ENCODE results near the gene PDLIM4. TPM values are rescaled to one million over a fixed set of nuclear protein-coding genes. Genes with fewer than 3 reads are reported as not detected.

Gene PDLIM4
- total RNA-seq, 1 experiment from 2014 or later = 47.2 TPM

DNA sequence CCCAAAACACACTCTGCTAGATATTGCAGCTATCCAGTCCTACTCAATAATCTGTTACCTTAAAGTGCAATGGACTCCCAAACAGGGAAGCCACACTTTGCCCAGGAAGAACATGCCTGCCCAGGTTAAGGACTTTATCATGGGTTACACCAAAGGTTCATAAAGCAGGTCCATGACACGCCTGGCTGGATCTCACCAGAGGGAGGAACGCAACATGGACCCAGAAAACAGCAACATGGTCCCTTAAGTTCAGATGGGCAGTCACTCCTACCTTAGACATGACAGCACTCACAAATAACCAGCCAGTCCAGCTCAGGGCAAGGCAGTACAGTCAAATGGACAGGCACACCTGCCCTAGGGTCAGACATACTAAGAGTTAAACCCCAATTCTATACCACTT, 33.6 kb upstream of the PDLIM4 start:
- POLR2A ChIA-PET (ENCODE audit: unreplicated experiment) = no interaction called here
- TF ChIP-seq, protein P1, sequence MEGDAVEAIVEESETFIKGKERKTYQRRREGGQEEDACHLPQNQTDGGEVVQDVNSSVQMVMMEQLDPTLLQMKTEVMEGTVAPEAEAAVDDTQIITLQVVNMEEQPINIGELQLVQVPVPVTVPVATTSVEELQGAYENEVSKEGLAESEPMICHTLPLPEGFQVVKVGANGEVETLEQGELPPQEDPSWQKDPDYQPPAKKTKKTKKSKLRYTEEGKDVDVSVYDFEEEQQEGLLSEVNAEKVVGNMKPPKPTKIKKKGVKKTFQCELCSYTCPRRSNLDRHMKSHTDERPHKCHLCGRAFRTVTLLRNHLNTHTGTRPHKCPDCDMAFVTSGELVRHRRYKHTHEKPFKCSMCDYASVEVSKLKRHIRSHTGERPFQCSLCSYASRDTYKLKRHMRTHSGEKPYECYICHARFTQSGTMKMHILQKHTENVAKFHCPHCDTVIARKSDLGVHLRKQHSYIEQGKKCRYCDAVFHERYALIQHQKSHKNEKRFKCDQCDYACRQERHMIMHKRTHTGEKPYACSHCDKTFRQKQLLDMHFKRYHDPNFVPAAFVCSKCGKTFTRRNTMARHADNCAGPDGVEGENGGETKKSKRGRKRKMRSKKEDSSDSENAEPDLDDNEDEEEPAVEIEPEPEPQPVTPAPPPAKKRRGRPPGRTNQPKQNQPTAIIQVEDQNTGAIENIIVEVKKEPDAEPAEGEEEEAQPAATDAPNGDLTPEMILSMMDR (conservative IDR thresholded peaks at IDR 0.05) = no peak
- no peak for TF ChIP-seq EZH2 (IDR thresholded peaks at IDR 0.05; ENCODE audit: low read depth)
- no peaks in the 10 kb centered on the region for H3K9me2 ChIP-seq (ENCODE audit: insufficient read depth)
- H3K36me3 ChIP-seq (ENCODE audit: low read depth) = no peaks in the 10 kb centered on the region
- no peaks in the 10 kb centered on the region for H3K9me3 ChIP-seq (ENCODE audit: insufficient read depth, low read depth)
- no peak for DNase-seq
- no peaks in the 10 kb centered on the region for H3K27me3 ChIP-seq (ENCODE audit: insufficient read depth, low read depth)
- no TSS peak for BruUV-seq (replicated peaks)
- H3F3A ChIP-seq (ENCODE audit: insufficient read depth, low read depth) = no peaks in the 10 kb centered on the region
- H3K79me2 ChIP-seq (ENCODE audit: low read depth) = no peaks in the 10 kb centered on the region
- no peak overlapping the region for H2AFZ ChIP-seq
- no peak overlapping the region for H3K4me3 ChIP-seq
- no peaks in the 10 kb centered on the region for H4K20me1 ChIP-seq (ENCODE audit: insufficient read depth)
- intact Hi-C loops (cut with micrococcal nuclease; ENCODE audit: unreplicated experiment) = no loop called here
- H3K27ac ChIP-seq = no peak overlapping the region
- CTCF ChIA-PET = no interaction called here
- no peak overlapping the region for H3K4me2 ChIP-seq
- peaks cover 12% of the 10 kb centered on the region for H3K4me1 ChIP-seq (replicated peaks; ENCODE audit: insufficient read depth)

DNA sequence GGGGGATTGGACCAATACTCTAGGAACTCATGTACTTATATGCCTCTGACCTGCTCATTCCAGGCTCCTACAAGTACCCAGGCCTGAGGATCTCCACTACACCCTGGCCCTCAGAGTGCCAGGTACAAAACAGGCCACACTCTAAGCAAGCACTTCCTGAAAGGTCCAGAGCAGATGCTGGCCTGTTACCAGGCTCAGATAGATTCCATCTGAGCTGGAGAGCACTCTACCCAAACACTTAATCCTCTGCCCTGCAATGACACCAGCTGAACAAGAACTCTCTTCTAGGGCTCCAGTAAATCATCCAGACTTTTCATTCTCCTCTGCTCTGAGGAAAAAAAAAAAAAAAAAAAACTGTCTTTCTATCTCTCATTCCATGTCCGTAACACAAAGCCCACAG, 32.8 kb upstream of the PDLIM4 start:
- Histone ChIP-seq H4K20me1 (ENCODE audit: insufficient read depth) (no peaks in the 10 kb centered on the region), H2AFZ (no peak overlapping the region), H3K9me3 (ENCODE audit: insufficient read depth, low read depth) (no peaks in the 10 kb centered on the region), H3K27me3 (ENCODE audit: insufficient read depth, low read depth) (no peaks in the 10 kb centered on the region), H3K4me2 (no peak overlapping the region), H3K9me2 (ENCODE audit: insufficient read depth) (no peaks in the 10 kb centered on the region), H3K4me1 (replicated peaks; ENCODE audit: insufficient read depth) (peaks cover 12% of the 10 kb centered on the region), H3K27ac (no peak overlapping the region), H3F3A (ENCODE audit: insufficient read depth, low read depth) (no peaks in the 10 kb centered on the region), H3K4me3 (no peak overlapping the region), H3K79me2 (ENCODE audit: low read depth) (no peaks in the 10 kb centered on the region), H3K36me3 (ENCODE audit: low read depth) (no peaks in the 10 kb centered on the region)
- intact Hi-C loops (cut with micrococcal nuclease; ENCODE audit: unreplicated experiment) = no loop called here
- no peak for DNase-seq
- TF ChIP-seq EZH2 (IDR thresholded peaks at IDR 0.05; ENCODE audit: low read depth) = no peak
- TF ChIP-seq, protein P1 (conservative IDR thresholded peaks at IDR 0.05) = no peak
- POLR2A ChIA-PET (ENCODE audit: unreplicated experiment) = no interaction called here
- BruUV-seq (replicated peaks) = no TSS peak
- CTCF ChIA-PET = interaction anchor here (0.6 kb wide), 1 partner anchor 254 kb away, joined by 10 read pairs; no protein-coding TSS in a partner anchor

GRCh38 chr5:132225165-132226032, 32.1 kb upstream of the PDLIM4 start:
- TF ChIP-seq EZH2 (IDR thresholded peaks at IDR 0.05; ENCODE audit: low read depth) = no peak
- TF ChIP-seq, protein P1 (conservative IDR thresholded peaks at IDR 0.05) = no peak
- Histone ChIP-seq H3K4me3 (no peak overlapping the region), H2AFZ (no peak overlapping the region), H3K9me2 (ENCODE audit: insufficient read depth) (no peaks in the 10 kb centered on the region), H3K4me1 (replicated peaks; ENCODE audit: insufficient read depth) (peaks cover 12% of the 10 kb centered on the region), H3K27ac (no peak overlapping the region), H3K9me3 (ENCODE audit: insufficient read depth, low read depth) (no peaks in the 10 kb centered on the region), H3K4me2 (no peak overlapping the region), H4K20me1 (ENCODE audit: insufficient read depth) (no peaks in the 10 kb centered on the region), H3K79me2 (ENCODE audit: low read depth) (no peaks in the 10 kb centered on the region), H3F3A (ENCODE audit: insufficient read depth, low read depth) (no peaks in the 10 kb centered on the region), H3K27me3 (ENCODE audit: insufficient read depth, low read depth) (no peaks in the 10 kb centered on the region), H3K36me3 (ENCODE audit: low read depth) (no peaks in the 10 kb centered on the region)
- ChIA-PET POLR2A (ENCODE audit: unreplicated experiment) (no interaction called here), CTCF (interaction anchor here (0.5 kb wide), 1 partner anchor 160 kb away, joined by 3 read pairs; no protein-coding TSS in a partner anchor)
- DNase-seq = peak in 1 of 2 experiments; percentile 39
- BruUV-seq (replicated peaks) = no TSS peak
- intact Hi-C loops (cut with micrococcal nuclease; ENCODE audit: unreplicated experiment) = no loop called here
